Erythroblast (primary cell): Measurements from ENCODE around the gene TFAP2E.

Experiments
- DNase-seq, 2 experiments: peaks; one replicate each; lab custom pipeline; 2025; lab: John Stamatoyannopoulos, UW
- GATA1 ChIP-seq: IDR thresholded peaks from 2 replicates; pipeline ENCODE4 v1.6.1; 2011; ENCODE audit warnings: low read depth, mild to moderate bottlenecking, control low read depth, low read length, moderate library complexity
- POLR2A ChIP-seq: IDR thresholded peaks from 2 replicates; pipeline ENCODE4 v1.6.1; 2011; ENCODE audit warnings: mild to moderate bottlenecking, low read length

The TFAP2E gene

GRCh38 chr1:35644204-35644603 lies 71.1 kb downstream of the TFAP2E start:
- no peak for TF ChIP-seq GATA1
- no peak for TF ChIP-seq POLR2A
- no peak for DNase-seq
